Endodermal cell (in vitro differentiated cells): Measurements from ENCODE around the gene INO80B. TPM values are rescaled to one million over a fixed set of nuclear protein-coding genes. Genes with fewer than 3 reads are reported as not detected.
A peak's percentile ranks its signal among the peaks of the same experiment; 100 is the strongest.

Experiments used
- DNase-seq: peaks from one replicate; pipeline ENCODE4 v3.0.0-alpha.2; 2017
- H3K27ac ChIP-seq: 2 replicates; pipeline ENCODE4 v1.5.1; 2013; ENCODE audit warnings: mild to moderate bottlenecking, low read depth, low read length, moderate library complexity
- H3K27me3 ChIP-seq: 2 replicates; pipeline ENCODE4 v1.6.1; 2013; ENCODE audit warnings: mild to moderate bottlenecking, low read length, moderate library complexity; ENCODE audit not compliant: insufficient read depth, control insufficient read depth, poor library complexity, severe bottlenecking
- H3K36me3 ChIP-seq: 2 replicates; pipeline ENCODE4 v1.7.0; 2013; ENCODE audit warnings: mild to moderate bottlenecking, low read length, moderate library complexity; ENCODE audit not compliant: control insufficient read depth, insufficient read depth
- H3K4me1 ChIP-seq: one replicate; pipeline ENCODE4 v1.7.0; 2013; ENCODE audit warnings: low read length; ENCODE audit not compliant: control insufficient read depth, insufficient read depth
- H3K4me3 ChIP-seq: 2 replicates; pipeline ENCODE4 v1.5.1; 2013; ENCODE audit warnings: mild to moderate bottlenecking, low read length, moderate library complexity
- H3K9ac ChIP-seq: 2 replicates; pipeline ENCODE4 v1.6.1; 2013; ENCODE audit warnings: mild to moderate bottlenecking, low read length, moderate library complexity; ENCODE audit not compliant: poor library complexity, severe bottlenecking; ENCODE audit errors: extremely low read depth
- H3K9me3 ChIP-seq: 2 replicates; pipeline ENCODE4 v1.6.1; 2013; ENCODE audit warnings: mild to moderate bottlenecking, low read length, moderate library complexity; ENCODE audit not compliant: control insufficient read depth
- H3K27ac Mint-ChIP-seq: 2 replicates; pipeline ENCODE4 v1.8.0; 2020; ENCODE audit warnings: mixed read lengths
- H3K27me3 Mint-ChIP-seq: 2 replicates; pipeline ENCODE4 v1.8.0; 2021; ENCODE audit warnings: mild to moderate bottlenecking, mixed read lengths; ENCODE audit not compliant: insufficient read depth
- H3K36me3 Mint-ChIP-seq: 2 replicates; pipeline ENCODE4 v1.8.0; 2020; ENCODE audit warnings: low read depth, mixed read lengths
- H3K4me1 Mint-ChIP-seq: 2 replicates; pipeline ENCODE4 v1.8.0; 2020; ENCODE audit warnings: mixed read lengths
- H3K4me3 Mint-ChIP-seq: 2 replicates; pipeline ENCODE4 v1.8.0; 2020; ENCODE audit warnings: mild to moderate bottlenecking, moderate library complexity, mixed read lengths
- H3K9me3 Mint-ChIP-seq: 2 replicates; pipeline ENCODE4 v1.8.0; 2020; ENCODE audit warnings: mild to moderate bottlenecking, mixed read lengths
- CTCF ChIP-seq: fragments of 200-600 bp; sonication (generic); conservative IDR thresholded peaks from 2 replicates; pipeline ENCODE4 v1.5.0; 2021; ENCODE audit warnings: antibody characterized with exemption, mild to moderate bottlenecking
- WGBS, 2 experiments: methylation state at CpG; one replicate each; pipeline versions ENCODE4 v1.1.5 to v1.1.7; 2013; ENCODE audit warnings: missing lambda C conversion rate in 2 of 2, mixed read lengths in 1 of 2; ENCODE audit not compliant: insufficient coverage in 1 of 2, insufficient read length in 1 of 2; 5-methylcytosine and 5-hydroxymethylcytosine counted together
- long read RNA-seq, 4 experiments: library from polyadenylated mRNA in 2 of 4; library from RNA in 1 of 4; library from capped mRNA in 1 of 4; stranded (forward) in 3 of 4; unstranded in 1 of 4; transcript quantifications; one replicate each; pipeline ENCODE4 v2.0.0, GENCODE V29; 2020 to 2021; ENCODE audit warnings: inconsistent platforms in 1 of 4
- polyA plus RNA-seq, 2 experiments: library from polyadenylated mRNA; stranded (reverse); fragments of 50-300 nt; gene quantifications; one replicate each; pipeline ENCODE4 v1.2.3, GENCODE V29; 2013
- total RNA-seq, 2 donors: library from RNA; stranded (reverse); fragmentation: NEBNext Ultra II Directional in 1 of 2; extraction: Animal tissue kit (Norgen Biotek cat#: 25700) in 1 of 2; gene quantifications; 2 replicates in 1 of 2; 3 replicates in 1 of 2; pipeline ENCODE4 v1.2.1, GENCODE V29; 2021

The INO80B gene
- 10 to 100 TPM; 23.9 to 38.8 TPM for total RNA-seq
- 23.4 TPM for polyA plus RNA-seq (2013, experiment 1 of 2)
- 17.1 TPM for polyA plus RNA-seq (2013, experiment 2 of 2)
- long read RNA-seq, experiment 1, partial matches to known transcripts, result 0 of 3 reads
- long read RNA-seq, experiment 1, other reads (novel, unspliced or antisense), result 0 of 3 reads
- long read RNA-seq, experiment 2, transcript INO80B-201 (5 exons, 1,261 nt), result major isoform, 6 of 9 reads
- long read RNA-seq, experiment 2, partial matches to known transcripts, result 1 of 9 reads
- long read RNA-seq, experiment 2, other reads (novel, unspliced or antisense), result 0 of 9 reads
- long read RNA-seq, experiment 3, partial matches to known transcripts, result 0 of 1 reads
- long read RNA-seq, experiment 3, other reads (novel, unspliced or antisense), result 1 of 1 reads
- long read RNA-seq, experiment 4, partial matches to known transcripts, result 0 of 1 reads
- long read RNA-seq, experiment 4, other reads (novel, unspliced or antisense), result 1 of 1 reads

- Mint-ChIP-seq H3K9me3 (no peaks in the 10 kb centered on the region), H3K36me3 (peaks cover 3% of the 10 kb centered on the region), H3K27ac (peak within 1 kb of the TSS; percentile 90), H3K4me3 (peak within 1 kb of the TSS; percentile 83), H3K4me1 (peaks cover 40% of the 10 kb centered on the region), H3K27me3 (no peaks in the 10 kb centered on the region)
- Histone ChIP-seq H3K4me3 (peak within 1 kb of the TSS; percentile 92), H3K9me3 (no peaks in the 10 kb centered on the region), H3K27ac (no peak within 1 kb of the TSS), H3K9ac (peak within 1 kb of the TSS; percentile 15), H3K27me3 (no peaks in the 10 kb centered on the region), H3K4me1 (peaks cover 7% of the 10 kb centered on the region), H3K36me3 (no peaks in the 10 kb centered on the region)
- peak; percentile 30 for TF ChIP-seq CTCF
- 4 to 8% methylated on average over 30 to 40 of the region's 40 CpGs for WGBS, 2 experiments
- DNase-seq, result peak; percentile 98
These were observed at the start of gene INO80B for GRCh38 chr2:74454654-74455511. TSS of gene INO80B (plus strand) at chr2:74455087. CDS start at chr2:74455117, 30 bp downstream.

- Mint-ChIP-seq H3K9me3 (peaks cover 1% of the 10 kb centered on the region), H3K27me3 (peaks cover 20% of the 10 kb centered on the region), H3K27ac (no peak overlapping the region), H3K36me3 (no peaks in the 10 kb centered on the region), H3K4me3 (no peak overlapping the region), H3K4me1 (no peaks in the 10 kb centered on the region)
- Histone ChIP-seq H3K27ac (no peak overlapping the region), H3K9me3 (no peaks in the 10 kb centered on the region), H3K9ac (no peak overlapping the region), H3K36me3 (no peaks in the 10 kb centered on the region), H3K27me3 (no peaks in the 10 kb centered on the region), H3K4me3 (no peak overlapping the region), H3K4me1 (no peaks in the 10 kb centered on the region)
- TF ChIP-seq CTCF, result no peak
- no peak for DNase-seq
These were observed 48.9 kb upstream of the INO80B start for GRCh38 chr2:74406035-74406434.

- H3K9ac ChIP-seq, result no peak overlapping the region
- no peak for DNase-seq
- H3K27ac ChIP-seq, result no peak overlapping the region
- 93 to 100% methylated on average over 3 to 5 of the region's 5 CpGs for WGBS, 2 experiments
- no peaks in the 10 kb centered on the region for H3K36me3 ChIP-seq
- H3K4me3 ChIP-seq, result no peak overlapping the region
- no peaks in the 10 kb centered on the region for H3K27me3 ChIP-seq
- Mint-ChIP-seq H3K27me3 (peaks cover 24% of the 10 kb centered on the region), H3K4me3 (no peak overlapping the region), H3K27ac (no peak overlapping the region), H3K36me3 (no peaks in the 10 kb centered on the region), H3K9me3 (peaks cover 1% of the 10 kb centered on the region), H3K4me1 (peaks cover 5% of the 10 kb centered on the region)
- no peaks in the 10 kb centered on the region for H3K4me1 ChIP-seq
- H3K9me3 ChIP-seq, result no peaks in the 10 kb centered on the region
- no peak for TF ChIP-seq CTCF
These were observed 47.2 kb upstream of the INO80B start for GRCh38 chr2:74407682-74408081.
